Left kidney (tissue), 2 donors: ENCODE measurements around the gene SNCA. TPM values are rescaled to one million over a fixed set of nuclear protein-coding genes. Genes with fewer than 3 reads are reported as not detected.

Source experiments
- DNase-seq: peaks from one replicate; pipeline ENCODE4 v3.0.0-alpha.2; 2013
- polyA plus RNA-seq: library from polyadenylated mRNA; unstranded; fragments of 120-200 nt; gene quantifications from one replicate; pipeline ENCODE4 v1.2.1, GENCODE V29; 2013; ENCODE audit not compliant: insufficient read length

The SNCA gene
- polyA plus RNA-seq, 1 donor: 53.9 TPM

DNA sequence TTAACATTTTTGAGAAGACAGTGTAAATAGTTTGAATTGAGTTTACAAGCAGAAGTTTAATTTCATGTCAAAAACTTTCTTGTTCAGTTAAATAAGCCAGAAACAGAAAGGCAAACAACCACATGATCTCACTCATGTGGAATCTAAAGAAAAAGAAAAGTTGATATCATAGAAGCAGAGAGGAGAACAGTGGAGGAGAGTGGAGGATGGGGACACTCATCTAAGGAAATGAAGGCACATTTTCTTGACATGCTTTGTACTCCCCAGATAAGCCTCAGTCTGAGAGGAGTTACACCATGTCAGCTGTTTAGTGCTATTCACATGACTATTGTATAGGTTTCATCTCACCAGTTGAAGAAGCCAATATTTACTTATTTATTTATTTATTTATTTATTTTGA is 13.5 kb downstream of the SNCA start:
- DNase-seq: no peak

GRCh38 chr4:89821612-89822011 is 15.3 kb downstream of the SNCA start:
- DNase-seq: no peak

GRCh38 chr4:89820010-89820409 is 17.0 kb downstream of the SNCA start:
- DNase-seq: no peak

DNA sequence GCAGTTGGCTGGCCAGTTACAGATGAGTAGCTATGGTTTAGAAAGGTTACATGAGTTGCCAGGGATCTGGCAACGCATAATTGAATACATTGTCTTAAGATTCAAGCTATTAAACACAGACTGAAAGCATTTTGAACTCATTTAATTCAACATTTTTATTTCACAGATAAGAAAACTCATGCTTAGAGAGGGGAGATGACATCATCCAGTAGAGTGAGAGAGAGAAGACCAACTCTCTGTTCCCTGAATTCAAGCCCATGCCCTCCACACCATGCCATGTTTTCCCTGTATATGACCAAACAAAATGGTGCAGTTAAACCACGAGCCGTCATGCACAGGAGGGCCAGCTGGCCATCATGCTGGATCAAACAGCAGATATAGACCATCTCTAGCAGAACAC is 22.6 kb downstream of the SNCA start:
- no peak for DNase-seq

- DNase-seq: no peak
Measured at GRCh38 chr4:89813197-89813596, 23.8 kb downstream of the SNCA start.

DNA sequence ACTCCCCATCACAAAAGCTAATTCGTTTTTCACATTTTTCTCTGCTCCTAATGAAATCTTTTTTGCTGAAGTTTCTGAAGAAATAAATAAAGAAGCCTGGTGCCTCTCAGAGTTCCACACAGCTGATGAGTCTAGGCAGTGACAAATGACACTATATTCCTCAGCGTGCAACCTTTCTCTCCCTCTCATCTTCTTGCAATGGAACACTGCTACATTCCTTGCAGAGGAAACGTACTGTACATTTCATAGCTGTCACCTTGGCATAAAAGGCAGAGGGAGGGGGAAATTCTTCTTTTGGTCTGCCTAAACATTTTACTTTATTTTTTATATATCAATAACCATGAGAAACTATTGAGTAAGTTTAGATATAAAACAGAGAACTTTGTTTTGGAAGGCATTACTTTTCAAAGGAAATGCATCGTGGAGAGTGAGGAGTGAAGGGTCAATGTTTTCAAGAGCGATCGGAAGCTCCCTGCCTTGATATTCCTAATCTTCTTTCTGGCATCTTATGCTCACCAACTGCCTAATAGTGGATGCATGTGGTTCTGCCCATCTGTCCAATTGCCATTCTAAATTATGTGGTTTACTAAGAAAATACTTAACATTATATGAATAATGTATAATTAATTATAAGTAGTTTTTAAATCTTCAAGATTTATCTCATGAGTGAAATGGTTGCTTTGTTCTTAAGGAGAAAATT is 29.4 kb downstream of the SNCA start:
- DNase-seq: no peak

GRCh38 chr4:89805297-89805696 is 31.7 kb downstream of the SNCA start:
- DNase-seq: no peak

DNA sequence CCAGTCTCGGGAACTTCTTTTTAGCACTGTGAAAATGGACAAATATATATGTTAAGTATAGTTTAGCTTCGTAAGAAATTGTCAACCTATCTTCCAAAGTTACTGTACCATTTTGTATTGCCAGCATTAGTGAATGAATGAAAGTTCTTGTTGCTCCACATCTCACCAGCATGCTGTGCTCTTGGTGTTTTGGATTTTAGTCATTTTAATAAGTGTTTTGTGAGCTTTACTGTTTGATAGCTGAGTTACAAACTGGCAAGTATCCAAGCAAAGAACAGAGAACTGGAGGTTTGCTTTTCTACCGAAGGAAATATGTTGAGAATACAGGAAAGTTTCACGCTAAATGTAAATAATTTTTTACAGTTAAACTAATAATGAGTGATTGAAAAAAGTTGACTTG is 33.0 kb downstream of the SNCA start:
- no peak for DNase-seq

DNA sequence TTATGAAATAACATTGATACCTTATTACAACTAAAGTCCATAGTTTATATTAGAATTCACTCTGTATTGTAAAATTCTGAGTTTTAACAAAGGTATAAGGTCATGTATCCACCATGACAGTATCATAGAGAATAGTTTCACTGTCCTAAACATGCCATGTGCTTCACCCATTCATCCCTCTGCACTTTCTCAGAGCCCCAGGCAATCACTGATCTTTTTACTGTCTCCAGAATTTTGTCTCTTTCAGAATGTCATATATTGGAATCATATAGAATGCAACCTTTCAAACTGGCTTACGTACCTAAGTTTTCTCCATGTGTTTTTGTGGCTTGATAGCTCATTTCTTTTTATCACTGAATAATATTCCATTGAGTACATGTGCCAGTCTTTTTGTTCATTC is 33.9 kb downstream of the SNCA start:
- DNase-seq: no peak

DNA sequence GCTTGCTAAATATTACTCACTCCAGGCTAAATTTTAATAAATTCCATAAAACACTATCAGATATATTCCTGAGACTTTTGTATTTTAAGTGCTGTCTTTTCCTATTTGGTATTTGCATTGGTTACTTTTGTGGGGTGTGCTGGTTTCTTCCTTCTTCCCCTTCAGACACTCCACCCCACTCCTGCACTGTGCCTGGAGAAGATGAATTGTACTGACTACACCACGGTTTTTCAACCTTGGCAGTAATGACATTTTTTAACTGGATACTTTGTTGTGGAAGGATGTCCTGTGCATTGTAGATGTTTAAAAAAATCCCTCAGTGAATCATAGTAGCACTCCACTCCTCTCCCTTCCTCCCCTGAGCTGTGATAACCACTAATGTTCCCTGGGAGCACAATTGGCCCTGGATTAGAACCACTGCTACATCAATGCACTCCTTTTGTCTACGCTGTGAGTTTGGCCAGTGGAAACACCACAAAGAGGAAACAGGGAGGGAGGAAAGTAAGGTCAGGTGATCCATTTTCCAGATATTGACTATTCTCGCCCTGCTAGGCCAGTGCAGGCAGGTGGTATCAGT is 36.3 kb downstream of the SNCA start:
- DNase-seq: no peak

GRCh38 chr4:89800012-89800516 is 36.9 kb downstream of the SNCA start:
- no peak for DNase-seq

DNA sequence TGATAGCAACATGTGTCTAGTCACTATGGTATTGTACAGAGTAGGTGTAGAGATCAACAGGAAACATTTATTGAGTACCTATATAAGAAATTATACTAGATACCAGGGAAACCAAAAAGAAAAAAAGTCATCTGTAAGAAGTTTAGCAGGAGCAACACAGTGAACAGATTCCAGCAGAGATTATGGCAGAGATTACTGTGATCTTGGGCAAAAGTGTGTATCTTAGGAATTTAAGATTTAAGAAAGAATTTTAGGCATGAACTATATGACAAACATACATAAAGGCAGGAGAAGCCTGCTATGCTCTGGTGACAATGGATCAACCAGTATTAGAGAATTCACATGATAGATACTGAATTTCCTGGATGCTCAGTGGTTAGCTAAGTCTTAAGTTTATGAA is 37.9 kb downstream of the SNCA start:
- DNase-seq: no peak

- DNase-seq: no peak
Measured at GRCh38 chr4:89797117-89797516, 39.8 kb downstream of the SNCA start.

- no peak for DNase-seq
Measured at GRCh38 chr4:89788206-89789072, 48.5 kb downstream of the SNCA start.

GRCh38 chr4:89784686-89785231 is 52.2 kb downstream of the SNCA start:
- DNase-seq: no peak

DNA sequence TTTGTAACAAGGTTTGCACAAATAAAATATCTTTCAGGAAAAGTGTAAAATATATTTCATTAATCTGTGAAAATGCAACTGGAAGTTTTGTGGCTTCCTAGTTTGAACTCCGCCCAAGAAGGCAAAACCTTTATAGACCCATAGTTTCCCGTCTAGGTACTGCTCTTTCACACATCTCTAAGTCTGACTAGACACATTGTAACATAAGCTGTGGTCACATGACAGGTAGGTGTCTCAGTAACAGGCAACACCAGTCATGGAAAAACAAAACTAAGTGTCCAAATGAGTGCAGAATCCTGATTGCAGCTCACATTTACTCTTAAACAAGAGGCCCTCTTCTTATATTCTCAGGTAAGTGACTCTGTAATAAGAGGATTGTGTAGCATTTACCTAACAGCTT is 55.6 kb downstream of the SNCA start:
- no peak for DNase-seq

DNA sequence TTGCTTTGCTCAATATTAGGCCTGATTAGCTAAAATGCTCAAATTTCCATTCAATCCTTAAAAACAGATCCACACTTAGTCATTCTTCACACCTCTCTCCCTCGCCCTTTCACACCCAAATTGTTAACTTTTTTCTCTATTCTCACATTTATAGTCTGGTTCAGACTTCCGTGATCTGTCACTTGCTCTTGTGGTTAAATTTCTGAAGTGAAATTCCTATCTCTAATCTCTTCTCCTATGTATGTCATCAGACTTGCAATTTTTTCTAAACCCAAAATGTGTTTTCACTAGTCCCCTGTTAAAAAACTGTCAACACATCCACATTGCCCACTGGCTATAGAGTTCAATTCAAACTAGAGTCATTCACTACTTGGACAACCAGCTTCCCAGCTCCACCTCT is 63.2 kb downstream of the SNCA start:
- no peak for DNase-seq

DNA sequence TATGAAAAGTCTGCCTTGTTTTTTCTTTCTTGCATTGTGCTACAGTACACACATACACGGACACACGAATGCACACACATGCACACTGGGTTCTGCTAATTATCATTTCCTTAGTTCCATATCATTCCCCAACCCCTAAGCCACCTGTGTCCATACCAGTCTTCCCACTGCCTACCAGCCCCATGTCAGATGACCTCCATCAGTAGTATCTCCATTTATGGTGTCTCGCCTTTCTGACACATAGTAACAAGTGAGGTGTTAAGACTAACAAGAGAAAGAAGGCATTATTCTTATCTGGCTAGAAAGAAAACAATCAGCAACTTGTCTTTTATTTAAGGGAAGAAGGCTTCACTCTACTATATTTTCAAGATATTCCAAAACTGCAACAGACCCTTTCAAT is 67.1 kb downstream of the SNCA start:
- no peak for DNase-seq

GRCh38 chr4:89767924-89768323 is 69.0 kb downstream of the SNCA start:
- no peak for DNase-seq

DNA sequence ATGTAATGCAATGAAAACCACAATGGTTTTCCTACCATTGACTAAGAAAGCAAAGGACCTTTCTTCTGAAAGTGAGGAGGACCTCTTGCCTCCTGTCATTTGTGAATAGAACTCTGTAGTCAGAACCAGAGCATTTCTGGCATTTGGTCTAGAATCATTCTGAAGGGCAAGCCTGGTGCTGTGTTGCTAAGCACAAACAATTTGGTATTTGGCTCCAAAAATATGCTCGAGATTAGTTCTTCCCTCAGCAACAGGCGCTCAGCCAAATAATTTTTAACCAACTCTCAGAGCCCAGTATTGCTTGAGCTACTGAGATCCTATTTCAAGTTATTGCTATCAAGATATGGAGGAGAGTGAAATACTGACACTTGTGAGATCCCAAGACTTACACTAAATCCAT is 71.0 kb downstream of the SNCA start:
- DNase-seq: no peak

- DNase-seq: no peak
Measured at GRCh38 chr4:89765528-89765927, 71.4 kb downstream of the SNCA start.

GRCh38 chr4:89762311-89762710 is 74.7 kb downstream of the SNCA start:
- no peak for DNase-seq

DNA sequence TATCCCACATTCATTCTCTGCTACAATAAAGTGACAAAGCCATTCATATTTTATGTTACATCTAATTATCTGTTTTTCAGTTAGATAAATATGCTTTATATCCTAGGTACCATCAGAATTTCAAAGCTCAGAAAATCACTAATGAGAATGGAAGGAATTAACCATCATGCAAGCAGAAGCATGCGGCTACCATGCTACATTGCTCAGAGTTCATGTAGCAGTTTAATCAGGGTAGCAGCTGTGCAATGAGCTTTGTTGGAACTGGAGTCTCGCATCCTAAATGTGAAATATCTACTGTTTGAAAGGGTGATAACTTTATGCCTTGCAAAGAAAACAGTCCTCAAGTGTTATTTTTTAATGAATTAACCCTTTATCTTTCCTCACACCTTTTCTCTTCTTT is 77.5 kb downstream of the SNCA start:
- no peak for DNase-seq
